Keratinocyte (primary cell): ENCODE measurements around the gene C4orf54.

Experiments used
- EZH2 ChIP-seq: IDR thresholded peaks from one replicate; pipeline ENCODE4 v1.6.1; 2012; ENCODE audit warnings: inconsistent platforms, mild to moderate bottlenecking, low read length, moderate library complexity
- TF ChIP-seq, protein P1 (sequence below), 3 experiments: IDR thresholded peaks in 1 of 3; conservative IDR thresholded peaks in 1 of 3; optimal IDR thresholded peaks in 1 of 3; 2 replicates in 2 of 3; 3 replicates in 1 of 3; pipeline versions ENCODE3 to v1.5.1; 2011; ENCODE audit warnings: low read length in 3 of 3, mild to moderate bottlenecking in 3 of 3, moderate library complexity in 2 of 3, control low read depth in 1 of 3, inconsistent platforms in 1 of 3; ENCODE audit not compliant: insufficient read depth in 2 of 3; ENCODE audit errors: extremely low read depth in 1 of 3

- TF ChIP-seq, protein P1, sequence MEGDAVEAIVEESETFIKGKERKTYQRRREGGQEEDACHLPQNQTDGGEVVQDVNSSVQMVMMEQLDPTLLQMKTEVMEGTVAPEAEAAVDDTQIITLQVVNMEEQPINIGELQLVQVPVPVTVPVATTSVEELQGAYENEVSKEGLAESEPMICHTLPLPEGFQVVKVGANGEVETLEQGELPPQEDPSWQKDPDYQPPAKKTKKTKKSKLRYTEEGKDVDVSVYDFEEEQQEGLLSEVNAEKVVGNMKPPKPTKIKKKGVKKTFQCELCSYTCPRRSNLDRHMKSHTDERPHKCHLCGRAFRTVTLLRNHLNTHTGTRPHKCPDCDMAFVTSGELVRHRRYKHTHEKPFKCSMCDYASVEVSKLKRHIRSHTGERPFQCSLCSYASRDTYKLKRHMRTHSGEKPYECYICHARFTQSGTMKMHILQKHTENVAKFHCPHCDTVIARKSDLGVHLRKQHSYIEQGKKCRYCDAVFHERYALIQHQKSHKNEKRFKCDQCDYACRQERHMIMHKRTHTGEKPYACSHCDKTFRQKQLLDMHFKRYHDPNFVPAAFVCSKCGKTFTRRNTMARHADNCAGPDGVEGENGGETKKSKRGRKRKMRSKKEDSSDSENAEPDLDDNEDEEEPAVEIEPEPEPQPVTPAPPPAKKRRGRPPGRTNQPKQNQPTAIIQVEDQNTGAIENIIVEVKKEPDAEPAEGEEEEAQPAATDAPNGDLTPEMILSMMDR (optimal IDR thresholded peaks at IDR 0.05 in 1 of 3, IDR thresholded peaks at IDR 0.05 in 1 of 3, conservative IDR thresholded peaks at IDR 0.05 in 1 of 3; ENCODE audit: extremely low read depth in 1 of 3, insufficient read depth in 2 of 3, low read length in 3 of 3) = no peak
- TF ChIP-seq EZH2 = no peak
Measured at GRCh38 chr4:99648321-99648720, 9.3 kb downstream of the C4orf54 start.
